NCI-H524 treated with DMSO at 0.1 percent for 48 hours (cell line): ENCODE results near the gene ANK2.

Source experiments
- DNase-seq: peaks from one replicate; lab custom pipeline; 2025; lab: John Stamatoyannopoulos, UW

Gene ANK2

DNA sequence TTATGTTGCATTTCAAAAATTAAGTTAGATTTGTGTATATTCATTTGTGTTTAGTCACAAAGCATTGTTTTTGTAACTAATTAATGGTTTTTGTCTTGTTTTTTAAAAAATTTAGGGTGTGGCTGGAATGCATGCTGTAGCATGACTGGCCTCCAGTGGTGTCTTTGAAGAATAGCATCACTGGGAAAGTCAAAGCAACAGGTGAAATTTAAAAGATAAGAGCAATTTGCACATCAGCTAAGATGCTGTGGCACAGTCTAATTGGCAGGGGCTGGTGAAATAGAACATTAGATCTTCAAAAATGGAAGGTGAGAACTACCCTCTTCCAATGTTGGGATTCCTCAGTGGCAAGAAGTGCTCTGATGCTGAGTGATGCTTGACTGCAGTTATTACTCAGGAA lies 45.3 kb downstream of the ANK2 start:
- peak; percentile 10 for DNase-seq

DNA sequence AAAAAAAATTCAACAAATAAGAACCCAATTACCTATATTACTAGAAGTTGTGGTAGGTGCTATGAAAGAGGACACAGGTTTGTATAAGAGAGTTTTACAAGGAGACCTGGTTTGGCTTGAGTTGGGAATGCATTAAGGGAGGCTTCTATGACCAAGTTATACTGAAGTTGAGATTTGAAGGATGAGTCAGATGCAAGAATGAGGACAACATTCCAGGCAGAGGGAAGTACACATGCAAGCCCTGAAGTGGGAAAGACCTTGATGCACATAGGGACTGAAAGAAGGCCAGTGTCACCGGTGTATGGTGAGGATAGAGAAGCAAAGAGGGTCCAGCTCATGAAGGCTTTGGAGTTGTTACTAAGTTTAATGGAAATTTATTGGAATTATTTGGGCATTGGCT lies 52.2 kb downstream of the ANK2 start:
- no peak for DNase-seq

DNA sequence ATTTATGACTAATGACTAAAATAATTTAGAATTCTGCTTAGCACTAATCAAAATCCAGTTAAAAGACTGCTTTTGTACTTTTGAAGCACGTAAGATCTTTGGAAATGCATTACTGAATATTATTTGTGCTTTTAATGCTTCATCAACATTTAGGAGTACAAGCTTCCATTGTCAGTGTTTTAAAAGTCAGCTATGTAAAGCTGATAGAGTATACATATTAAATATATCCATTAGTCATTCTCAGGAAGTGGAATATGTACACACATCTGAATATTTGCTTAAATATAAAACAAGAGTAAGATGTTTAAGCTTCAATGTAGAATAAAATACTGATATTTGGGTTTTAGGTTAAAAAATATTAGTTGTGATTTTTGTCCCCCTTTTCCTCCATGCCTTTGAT lies 54.1 kb downstream of the ANK2 start:
- DNase-seq: no peak

DNA sequence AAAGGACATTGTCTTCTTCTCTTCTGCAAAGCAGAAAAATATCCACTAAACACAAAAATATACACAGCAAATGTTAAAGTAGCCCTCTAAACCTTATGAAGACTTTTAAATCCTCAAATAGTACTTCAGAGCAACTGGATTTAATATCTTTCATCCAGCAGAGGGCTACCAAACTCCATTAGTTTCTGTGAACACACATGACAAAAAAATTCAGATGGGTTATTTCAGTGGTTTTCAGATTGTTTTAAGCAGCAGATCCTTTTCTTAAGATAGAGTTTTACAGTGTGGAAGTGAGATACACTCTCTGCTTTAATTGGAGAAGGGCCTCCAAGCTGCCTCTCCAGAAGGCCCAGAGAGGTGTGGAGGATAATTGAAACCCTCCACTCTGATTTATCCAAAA lies 56.7 kb downstream of the ANK2 start:
- no peak for DNase-seq

- DNase-seq: no peak
These were observed 59.8 kb downstream of the ANK2 start for GRCh38 chr4:113109106-113109718.

DNA sequence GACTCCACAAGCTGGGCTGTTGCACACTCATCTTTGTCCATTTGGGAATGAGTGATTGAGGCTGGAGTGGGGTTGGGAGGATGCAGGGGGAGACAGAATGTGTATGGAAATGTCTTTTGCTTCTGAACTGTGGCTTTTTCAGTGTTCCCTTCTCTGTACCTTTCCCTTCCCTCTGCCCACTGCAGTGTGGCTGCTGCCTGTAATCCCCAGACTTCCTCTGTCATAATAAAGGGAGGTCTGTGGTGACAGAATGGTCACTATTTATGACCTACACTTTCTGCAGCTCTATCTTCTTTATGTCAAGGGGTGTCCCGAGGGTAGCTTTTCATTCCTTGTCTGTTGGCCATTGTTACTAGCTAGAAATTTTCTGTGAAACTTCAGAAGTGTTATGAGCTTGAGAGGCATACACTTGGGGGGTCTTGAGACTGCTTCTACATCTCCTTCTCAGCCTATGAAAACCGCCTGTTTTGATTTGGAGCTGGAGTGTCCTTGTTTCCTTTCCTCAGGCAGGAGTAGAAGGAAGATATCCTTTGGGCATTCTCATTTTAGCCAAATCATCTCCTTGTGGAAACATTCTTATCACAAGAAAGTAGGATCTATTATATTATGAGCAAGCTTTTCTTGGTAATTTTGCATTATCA lies 63.0 kb downstream of the ANK2 start:
- DNase-seq: no peak

DNA sequence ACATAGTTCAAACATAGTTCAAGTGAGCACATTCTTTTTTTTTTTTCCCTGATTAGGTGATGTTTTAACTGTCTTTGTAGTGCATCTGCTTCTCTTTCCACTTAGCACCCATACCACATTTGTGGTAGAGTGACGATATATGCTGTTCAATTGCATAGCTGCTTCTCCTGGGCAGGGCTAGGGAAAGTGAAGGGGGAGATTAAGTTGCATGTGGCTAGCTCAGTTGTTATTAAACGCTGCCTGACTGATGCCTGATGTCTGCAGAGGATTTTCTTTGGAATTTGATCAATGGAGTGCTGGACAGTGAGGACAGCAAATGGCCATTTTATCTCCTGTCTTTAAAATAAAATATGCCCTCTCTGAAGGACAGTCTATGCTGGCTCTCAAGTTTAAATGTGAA lies 63.7 kb downstream of the ANK2 start:
- no peak for DNase-seq

DNA sequence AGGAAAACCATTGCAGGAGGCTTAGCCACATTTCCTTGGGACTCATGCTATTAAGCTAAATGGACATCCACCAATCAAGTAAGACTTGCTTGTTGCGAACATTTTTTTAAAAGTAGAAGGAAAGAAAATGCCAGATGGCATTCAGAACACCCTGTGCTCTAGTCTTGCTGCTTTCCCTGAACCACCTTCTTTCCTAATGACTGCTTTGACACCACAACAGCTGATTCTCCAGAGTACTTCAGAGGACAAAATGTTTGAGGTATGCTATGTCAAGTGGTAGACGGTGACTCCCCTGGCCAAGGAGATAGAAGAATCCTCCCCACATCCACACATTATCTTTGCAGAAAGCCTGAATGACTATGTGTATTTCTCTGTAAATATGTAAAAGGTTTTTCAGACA lies 65.4 kb downstream of the ANK2 start:
- no peak for DNase-seq

GRCh38 chr4:113116414-113117357 lies 67.2 kb downstream of the ANK2 start:
- DNase-seq: no peak

- no peak for DNase-seq
These were observed 67.9 kb downstream of the ANK2 start for GRCh38 chr4:113117358-113117702.

- no peak for DNase-seq
These were observed 72.6 kb downstream of the ANK2 start for GRCh38 chr4:113122066-113122465.

DNA sequence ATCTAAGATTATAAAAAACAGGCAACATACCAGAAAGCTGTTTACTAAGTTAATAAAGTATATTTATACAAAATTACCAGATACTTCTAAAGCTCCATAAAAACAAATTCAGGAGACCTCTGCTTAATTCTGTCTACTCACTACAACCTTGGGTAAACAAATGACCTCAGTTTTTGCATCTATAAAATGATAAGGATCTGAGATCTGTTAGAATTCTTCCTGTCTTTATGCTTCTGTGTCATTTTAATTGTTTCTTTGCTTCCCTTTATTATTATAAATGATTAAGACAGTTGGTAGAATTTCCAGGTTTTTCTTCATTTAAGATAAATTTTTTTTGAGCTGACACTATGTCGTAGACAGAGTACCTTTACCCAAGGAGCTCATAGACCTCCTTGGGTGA lies 76.0 kb downstream of the ANK2 start:
- DNase-seq: no peak

DNA sequence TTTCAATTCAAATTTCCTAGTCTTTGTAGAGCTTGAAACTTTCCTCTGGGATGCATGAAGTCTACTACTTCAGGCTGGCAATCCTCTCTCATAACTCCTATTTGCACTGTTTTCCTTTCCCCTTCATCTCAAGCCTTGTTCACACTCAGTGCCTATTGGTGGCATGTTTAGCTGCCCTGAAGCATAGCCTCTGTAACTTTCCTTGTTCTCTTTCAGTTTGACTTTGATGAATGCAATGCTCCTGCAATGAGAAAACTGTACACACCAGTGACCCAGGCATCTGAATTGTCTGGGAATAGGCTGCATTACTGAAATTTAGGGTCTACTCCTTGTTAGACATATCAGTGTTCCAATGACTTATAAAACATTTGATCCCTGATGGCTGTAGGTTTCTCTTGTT lies 81.7 kb downstream of the ANK2 start:
- no peak for DNase-seq

- DNase-seq: no peak
These were observed 82.2 kb downstream of the ANK2 start for GRCh38 chr4:113131621-113132020.

DNA sequence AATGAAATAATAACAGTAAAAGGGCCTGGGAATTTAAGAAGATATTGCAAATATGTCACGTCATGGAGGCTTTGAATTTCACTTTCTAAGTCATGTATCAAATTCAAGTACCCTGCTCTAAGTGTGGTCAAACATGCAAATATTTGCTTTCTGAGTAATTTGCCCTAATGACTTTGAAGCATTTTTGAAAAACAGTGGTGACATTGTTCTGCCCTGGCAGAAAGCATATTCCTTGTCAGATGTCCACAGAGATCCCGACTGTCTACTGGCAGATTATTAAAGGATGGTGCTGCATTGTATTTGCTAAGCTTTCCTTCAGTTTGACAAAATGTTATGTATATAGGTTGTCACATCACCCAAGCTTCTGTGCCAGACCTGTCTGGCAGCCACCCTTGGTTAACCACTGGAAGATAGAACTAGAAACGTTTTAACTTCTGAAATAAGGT lies 92.5 kb downstream of the ANK2 start:
- no peak for DNase-seq

DNA sequence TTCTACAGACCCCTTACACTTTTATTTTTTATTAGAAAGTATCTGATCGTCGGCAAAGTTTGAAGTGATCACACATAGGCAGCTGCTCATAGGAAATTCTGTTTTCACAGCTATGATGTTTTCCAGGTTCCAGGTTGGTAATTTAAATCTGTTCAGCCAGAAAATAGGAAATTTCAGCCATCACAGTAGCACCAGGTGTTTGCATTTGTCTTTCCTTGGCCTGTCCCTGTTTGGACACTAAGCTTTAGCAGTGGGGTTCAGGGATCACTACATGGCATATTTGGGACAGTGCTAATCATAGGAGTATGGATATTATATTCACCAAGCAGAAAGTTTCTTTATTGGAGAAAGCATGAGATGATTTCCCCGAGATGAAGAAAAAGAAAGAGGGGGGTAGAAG lies 92.9 kb downstream of the ANK2 start:
- DNase-seq: no peak

- no peak for DNase-seq
These were observed 94.6 kb downstream of the ANK2 start for GRCh38 chr4:113144091-113144490.

- no peak for DNase-seq
These were observed 95.7 kb downstream of the ANK2 start for GRCh38 chr4:113145147-113145518.

- no peak for DNase-seq
These were observed 96.3 kb downstream of the ANK2 start for GRCh38 chr4:113145519-113146291.

GRCh38 chr4:113146876-113147358 lies 97.5 kb downstream of the ANK2 start:
- no peak for DNase-seq

- DNase-seq: no peak
These were observed 98.2 kb downstream of the ANK2 start for GRCh38 chr4:113147498-113148111.

DNA sequence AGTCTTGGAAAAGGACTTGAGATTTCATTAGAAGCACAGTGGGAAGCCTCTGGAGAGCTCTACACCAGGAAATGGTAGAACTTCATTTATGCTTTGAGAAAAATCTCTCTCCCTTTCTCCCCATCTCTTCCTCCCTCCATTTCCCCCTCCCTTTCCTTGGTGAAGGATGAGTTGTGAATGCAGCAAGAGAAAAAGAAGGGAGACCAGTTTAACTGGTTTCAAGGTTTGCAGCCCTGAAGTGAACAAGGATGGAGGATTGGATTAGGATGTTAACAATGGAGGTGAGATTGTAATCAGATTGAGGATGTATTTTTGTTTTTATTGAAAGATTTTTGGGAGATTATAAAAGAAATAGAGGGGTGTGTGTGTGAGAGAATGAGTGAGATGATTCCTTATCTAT lies 99.5 kb downstream of the ANK2 start:
- no peak for DNase-seq
